Mesenchymal stem cell (in vitro differentiated cells and primary cell): Measurements from ENCODE around the gene HCK.

Experiments used
- DNase-seq: peaks from one replicate; pipeline ENCODE4 v3.0.0-alpha.2; 2013
- H2AFZ ChIP-seq: one replicate; pipeline ENCODE4 v1.6.1; 2013; ENCODE audit warnings: low read depth, mild to moderate bottlenecking, control low read depth, inconsistent platforms, low read length, moderate library complexity
- H2AK5ac ChIP-seq: 2 replicates; pipeline ENCODE4 v1.6.1; 2013; ENCODE audit warnings: low read length, moderate library complexity, mild to moderate bottlenecking, inconsistent platforms; ENCODE audit not compliant: severe bottlenecking
- H2BK120ac ChIP-seq: one replicate; pipeline ENCODE4 v1.6.1; 2013; ENCODE audit warnings: low read depth, mild to moderate bottlenecking, inconsistent platforms, low read length, moderate library complexity
- H2BK12ac ChIP-seq, 2 experiments: one replicate each; pipeline ENCODE4 v1.6.1; 2013; ENCODE audit warnings: inconsistent platforms in 2 of 2, low read length in 2 of 2, mild to moderate bottlenecking in 2 of 2, moderate library complexity in 2 of 2, control low read depth in 1 of 2
- H2BK15ac ChIP-seq: one replicate; pipeline ENCODE4 v1.6.1; 2013; ENCODE audit warnings: mild to moderate bottlenecking, low read depth, inconsistent platforms; ENCODE audit not compliant: poor library complexity, severe bottlenecking
- H2BK5ac ChIP-seq: 2 replicates; pipeline ENCODE4 v1.6.1; 2013; ENCODE audit warnings: low read depth, mild to moderate bottlenecking, low read length, control low read depth, inconsistent platforms; ENCODE audit not compliant: poor library complexity, severe bottlenecking
- H3K14ac ChIP-seq, 2 experiments: one replicate each; pipeline ENCODE4 v1.6.1; 2013; ENCODE audit warnings: inconsistent platforms in 2 of 2, low read length in 2 of 2, control low read depth in 1 of 2, mild to moderate bottlenecking in 1 of 2, moderate library complexity in 1 of 2
- H3K18ac ChIP-seq, 2 experiments: one replicate each; pipeline ENCODE4 v1.6.1; 2013; ENCODE audit warnings: inconsistent platforms in 2 of 2, low read length in 2 of 2, control low read depth in 1 of 2, low read depth in 1 of 2, mild to moderate bottlenecking in 1 of 2
- H3K23ac ChIP-seq, 2 experiments: one replicate each; pipeline ENCODE4 v1.6.1; 2013; ENCODE audit warnings: inconsistent platforms in 2 of 2, low read length in 2 of 2, mild to moderate bottlenecking in 2 of 2, moderate library complexity in 2 of 2, control low read depth in 1 of 2
- H3K27ac ChIP-seq: 2 replicates; pipeline ENCODE4 v1.5.1; 2013; ENCODE audit warnings: mild to moderate bottlenecking, moderate library complexity, low read length, control low read depth, inconsistent platforms; ENCODE audit not compliant: poor library complexity, severe bottlenecking
- H3K27me3 ChIP-seq, 2 experiments: 2 replicates each; pipeline versions ENCODE4 v1.6.1 to v1.7.0; 2013; ENCODE audit warnings: low read length in 2 of 2, mild to moderate bottlenecking in 2 of 2, moderate library complexity in 2 of 2, control low read depth in 1 of 2, inconsistent platforms in 1 of 2; ENCODE audit not compliant: control insufficient read depth in 1 of 2, insufficient read depth in 1 of 2
- H3K36me3 ChIP-seq, 2 experiments: 2 replicates each; pipeline versions ENCODE4 v1.6.1 to v1.7.0; 2013; ENCODE audit warnings: low read length in 2 of 2, control low read depth in 1 of 2, inconsistent platforms in 1 of 2, low read depth in 1 of 2, mild to moderate bottlenecking in 1 of 2; ENCODE audit not compliant: insufficient read depth in 2 of 2, control insufficient read depth in 1 of 2
- H3K4ac ChIP-seq, 2 experiments: one replicate each; pipeline ENCODE4 v1.6.1; 2013; ENCODE audit warnings: inconsistent platforms in 2 of 2, low read length in 2 of 2, mild to moderate bottlenecking in 2 of 2, moderate library complexity in 2 of 2, control low read depth in 1 of 2, low read depth in 1 of 2
- H3K4me1 ChIP-seq: 2 replicates; pipeline ENCODE4 v1.6.1; 2013; ENCODE audit warnings: low read depth, low read length, control low read depth; ENCODE audit not compliant: control insufficient read depth, insufficient read depth
- H3K4me2 ChIP-seq: 2 replicates; pipeline ENCODE4 v1.6.1; 2013; ENCODE audit warnings: low read length, mild to moderate bottlenecking, inconsistent platforms; ENCODE audit not compliant: poor library complexity, severe bottlenecking
- H3K4me3 ChIP-seq, 2 experiments: 2 replicates each; pipeline versions ENCODE4 v1.5.1 to v1.7.0; 2013; ENCODE audit warnings: low read length in 2 of 2, mild to moderate bottlenecking in 2 of 2, control low read depth in 1 of 2, low read depth in 1 of 2; ENCODE audit not compliant: insufficient read depth in 1 of 2
- H3K79me1 ChIP-seq: replicated peaks from 2 replicates; pipeline ENCODE4 v1.6.1; 2013; ENCODE audit warnings: mild to moderate bottlenecking, control low read depth, low read length, inconsistent platforms; ENCODE audit not compliant: poor library complexity, severe bottlenecking
- H3K9ac ChIP-seq: 2 replicates; pipeline ENCODE4 v1.7.0; 2013; ENCODE audit warnings: mild to moderate bottlenecking, low read length, moderate library complexity
- H3K9me3 ChIP-seq: 2 replicates; pipeline ENCODE4 v1.7.0; 2013; ENCODE audit warnings: mild to moderate bottlenecking, low read length; ENCODE audit not compliant: control insufficient read depth
- H4K8ac ChIP-seq: one replicate; pipeline ENCODE4 v1.6.1; 2013; ENCODE audit warnings: inconsistent platforms, mild to moderate bottlenecking, low read length, moderate library complexity
- H4K91ac ChIP-seq: one replicate; pipeline ENCODE4 v1.6.1; 2013; ENCODE audit warnings: mild to moderate bottlenecking, low read length, inconsistent platforms
- WGBS: methylation state at CpG from one replicate; pipeline ENCODE4 v1.1.7; 2013; ENCODE audit warnings: mixed read lengths; 5-methylcytosine and 5-hydroxymethylcytosine counted together

HCK gene

GRCh38 chr20:32040142-32040953 is 11.7 kb upstream of the HCK start:
- H3K23ac ChIP-seq = no peak overlapping the region
- H3K14ac ChIP-seq = no peak overlapping the region
- no peak overlapping the region for H2AFZ ChIP-seq
- no peak overlapping the region for H2BK15ac ChIP-seq
- no peak overlapping the region for H3K4me3 ChIP-seq
- H3K4me1 ChIP-seq = no peaks in the 10 kb centered on the region
- no peak for DNase-seq
- no peak overlapping the region for H4K8ac ChIP-seq
- H4K91ac ChIP-seq = no peak overlapping the region
- H3K18ac ChIP-seq = no peak overlapping the region
- H3K27ac ChIP-seq = no peak overlapping the region
- H2BK120ac ChIP-seq = no peak overlapping the region
- H3K27me3 ChIP-seq = peaks cover 59 to 76% of the 10 kb centered on the region in 2 experiments
- H3K9ac ChIP-seq = no peak overlapping the region
- H2BK5ac ChIP-seq = no peak overlapping the region
- no peak overlapping the region for H2BK12ac ChIP-seq
- H3K4me2 ChIP-seq = no peak overlapping the region
- H2AK5ac ChIP-seq = no peak overlapping the region
- no peak overlapping the region for H3K4ac ChIP-seq
- no peaks in the 10 kb centered on the region for H3K36me3 ChIP-seq
- H3K79me1 ChIP-seq = no peaks in the 10 kb centered on the region
- peaks cover 4% of the 10 kb centered on the region for H3K9me3 ChIP-seq
- WGBS = 71% methylated on average over 8 of the region's 10 CpGs

GRCh38 chr20:32045999-32046398 is 6.0 kb upstream of the HCK start:
- Histone ChIP-seq H3K9ac (no peak overlapping the region), H3K23ac (no peak overlapping the region), H3K14ac (no peak overlapping the region), H3K27ac (no peak overlapping the region), H3K4me1 (no peaks in the 10 kb centered on the region), H3K27me3 (peaks cover 62 to 74% of the 10 kb centered on the region in 2 experiments), H4K8ac (no peak overlapping the region), H2AFZ (no peak overlapping the region), H3K4ac (no peak overlapping the region), H2BK12ac (no peak overlapping the region), H3K4me3 (no peak overlapping the region), H3K79me1 (no peaks in the 10 kb centered on the region), H2BK120ac (no peak overlapping the region), H3K18ac (no peak overlapping the region), H4K91ac (no peak overlapping the region), H2BK5ac (no peak overlapping the region), H2BK15ac (no peak overlapping the region), H2AK5ac (no peak overlapping the region), H3K4me2 (no peak overlapping the region), H3K36me3 (no peaks in the 10 kb centered on the region), H3K9me3 (no peaks in the 10 kb centered on the region)
- DNase-seq = no peak
- WGBS = 68% methylated on average over 3 of the region's 3 CpGs

- Histone ChIP-seq H3K4me2 (no peak overlapping the region), H3K36me3 (peaks cover 0 to 3% of the 10 kb centered on the region in 2 experiments), H3K4ac (no peak overlapping the region), H2AFZ (no peak overlapping the region), H3K14ac (no peak overlapping the region), H3K4me3 (no peak overlapping the region), H3K27me3 (peaks cover 76 to 78% of the 10 kb centered on the region in 2 experiments), H3K9me3 (no peaks in the 10 kb centered on the region), H2AK5ac (no peak overlapping the region), H3K79me1 (no peaks in the 10 kb centered on the region), H3K18ac (no peak overlapping the region), H2BK5ac (no peak overlapping the region), H3K4me1 (peaks cover 8% of the 10 kb centered on the region), H4K8ac (no peak overlapping the region), H3K23ac (no peak overlapping the region), H2BK15ac (no peak overlapping the region), H4K91ac (no peak overlapping the region), H2BK120ac (no peak overlapping the region), H2BK12ac (no peak overlapping the region), H3K27ac (no peak overlapping the region), H3K9ac (no peak overlapping the region)
- WGBS = 82% methylated on average over 1 of the region's 4 CpGs
- DNase-seq = no peak
These were observed 1.7 kb upstream of the HCK start for GRCh38 chr20:32050324-32050841.

GRCh38 chr20:32050851-32051556 is 1.0 kb upstream of the HCK start:
- H2BK15ac ChIP-seq = no peak overlapping the region
- H3K9ac ChIP-seq = no peak overlapping the region
- no peak overlapping the region for H3K14ac ChIP-seq
- no peak overlapping the region for H3K4me2 ChIP-seq
- no peak overlapping the region for H4K91ac ChIP-seq
- H3K4me3 ChIP-seq = no peak overlapping the region
- H3K27me3 ChIP-seq = peaks cover 71 to 77% of the 10 kb centered on the region in 2 experiments
- H2BK120ac ChIP-seq = no peak overlapping the region
- H2BK5ac ChIP-seq = no peak overlapping the region
- H3K27ac ChIP-seq = no peak overlapping the region
- peaks cover 8% of the 10 kb centered on the region for H3K4me1 ChIP-seq
- no peaks in the 10 kb centered on the region for H3K79me1 ChIP-seq
- no peak overlapping the region for H2AFZ ChIP-seq
- WGBS = 25% methylated on average over 16 of the region's 17 CpGs
- no peak overlapping the region for H2AK5ac ChIP-seq
- H3K23ac ChIP-seq = peak overlapping the region in 1 of 2 experiments; percentile 83
- no peak overlapping the region for H2BK12ac ChIP-seq
- H3K9me3 ChIP-seq = no peaks in the 10 kb centered on the region
- H3K36me3 ChIP-seq = peaks cover 0 to 3% of the 10 kb centered on the region in 2 experiments
- H3K4ac ChIP-seq = no peak overlapping the region
- DNase-seq = no peak
- H4K8ac ChIP-seq = no peak overlapping the region
- H3K18ac ChIP-seq = no peak overlapping the region
